COR-L47 (cell line): ENCODE results near the gene POTEE.
"Not testable (repeated sequence)": the region's sequence is repeated elsewhere in the genome, so short reads cannot be mapped to it uniquely, and the experiment has no call there.

ENCODE experiments used
- DNase-seq: peaks from one replicate; lab custom pipeline; 2025; lab: John Stamatoyannopoulos, UW

POTEE gene

DNA sequence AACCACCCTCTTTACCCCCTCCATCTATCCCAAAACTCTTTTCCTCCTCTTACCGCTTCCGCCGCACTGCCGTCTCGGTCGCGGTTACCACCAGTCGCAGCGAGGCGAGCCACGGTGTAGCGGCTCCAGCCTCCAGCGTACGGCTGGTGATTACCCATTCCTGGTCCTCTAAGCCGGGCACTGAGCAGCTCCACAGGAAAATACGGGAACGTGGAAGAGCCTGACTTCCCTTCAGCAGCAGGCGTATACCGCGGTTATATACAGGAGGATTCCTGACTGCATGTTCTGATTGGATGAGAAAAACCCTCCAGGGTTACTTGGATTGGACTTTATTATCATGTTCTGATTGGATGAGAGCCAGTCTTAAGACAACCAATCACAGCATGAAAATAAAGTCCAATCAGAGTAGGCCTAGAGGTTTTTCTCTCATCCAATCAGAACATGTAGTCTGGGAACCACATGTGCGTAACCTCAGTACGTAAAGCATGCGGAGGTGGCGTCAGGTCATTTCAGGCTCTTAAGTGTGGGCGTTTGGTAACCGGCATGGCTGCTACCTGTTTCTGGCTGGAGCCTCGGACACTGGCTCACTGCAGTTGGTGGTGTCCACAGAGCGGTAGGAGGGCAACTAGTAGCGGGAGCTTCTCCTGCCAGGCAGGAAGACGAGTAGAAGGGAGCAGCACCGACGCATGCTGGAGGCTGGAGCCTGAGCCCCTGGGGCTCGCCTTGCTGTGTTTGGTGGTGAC lies at the start of gene POTEE:
POTEE (plus strand) TSS at position 507 of the 743 bp plus-strand sequence. CDS start 8,867 bp downstream, outside the sequence.
- DNase-seq, result not testable (repeated sequence)

DNA sequence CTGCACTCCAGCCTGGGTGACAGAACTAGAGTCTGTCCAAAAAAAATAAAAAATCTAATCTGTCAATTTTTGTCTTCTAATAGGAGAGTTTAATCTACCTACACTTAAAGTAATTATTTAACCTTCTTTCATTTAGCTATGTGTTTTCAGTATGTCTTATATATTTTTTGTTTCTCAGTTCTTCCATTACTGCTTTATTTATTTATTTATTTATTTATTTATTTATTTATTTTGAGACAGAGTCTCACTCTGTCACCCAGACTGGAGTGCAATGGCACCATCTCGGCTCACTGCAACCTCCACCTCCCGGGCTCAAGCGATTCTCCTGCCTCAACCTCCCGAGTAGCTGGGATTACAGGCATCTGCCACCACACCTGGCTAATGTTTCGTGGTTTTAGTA lies 43.8 kb upstream of the POTEE start:
- not testable (repeated sequence) for DNase-seq

DNA sequence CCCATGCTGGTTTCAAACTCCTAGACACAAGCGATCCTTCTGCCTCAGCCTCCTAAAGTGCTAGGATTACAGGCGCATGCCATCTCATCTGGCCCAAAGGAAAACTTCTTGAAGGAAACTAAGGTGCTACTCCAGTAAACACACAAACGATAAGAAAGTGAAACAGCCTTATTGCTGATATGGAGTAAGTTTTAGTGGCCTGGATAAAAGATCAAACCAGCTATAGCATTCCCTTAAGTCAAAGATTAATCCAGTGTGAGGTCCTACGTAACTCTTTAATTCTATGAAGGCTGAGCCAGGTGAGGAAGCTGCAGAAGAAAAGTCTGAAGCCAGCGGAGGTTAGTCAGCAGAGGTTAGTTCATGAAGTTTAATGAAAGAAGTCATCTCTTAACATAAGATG lies 40.8 kb upstream of the POTEE start:
- DNase-seq, result no peak

DNA sequence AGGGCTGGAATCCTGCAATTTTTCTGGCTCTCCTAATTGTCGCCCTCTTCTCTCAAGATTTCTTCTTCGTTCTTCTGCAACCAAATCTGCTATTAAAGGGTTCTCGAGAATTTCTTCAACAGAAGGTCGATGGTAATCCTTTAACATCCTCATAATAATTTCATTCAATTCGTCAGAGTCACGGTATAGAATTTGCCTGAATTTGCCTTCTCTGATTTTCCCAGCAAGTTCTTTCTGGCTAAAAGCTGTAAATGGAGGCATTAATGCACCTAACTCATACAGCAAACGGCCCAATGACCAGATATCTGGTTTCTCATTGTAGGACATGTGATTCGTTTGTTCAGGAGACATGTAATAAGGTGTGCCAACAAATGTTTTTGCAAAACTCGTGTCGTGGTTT lies 31.3 kb upstream of the POTEE start:
- DNase-seq, result not testable (repeated sequence)

DNA sequence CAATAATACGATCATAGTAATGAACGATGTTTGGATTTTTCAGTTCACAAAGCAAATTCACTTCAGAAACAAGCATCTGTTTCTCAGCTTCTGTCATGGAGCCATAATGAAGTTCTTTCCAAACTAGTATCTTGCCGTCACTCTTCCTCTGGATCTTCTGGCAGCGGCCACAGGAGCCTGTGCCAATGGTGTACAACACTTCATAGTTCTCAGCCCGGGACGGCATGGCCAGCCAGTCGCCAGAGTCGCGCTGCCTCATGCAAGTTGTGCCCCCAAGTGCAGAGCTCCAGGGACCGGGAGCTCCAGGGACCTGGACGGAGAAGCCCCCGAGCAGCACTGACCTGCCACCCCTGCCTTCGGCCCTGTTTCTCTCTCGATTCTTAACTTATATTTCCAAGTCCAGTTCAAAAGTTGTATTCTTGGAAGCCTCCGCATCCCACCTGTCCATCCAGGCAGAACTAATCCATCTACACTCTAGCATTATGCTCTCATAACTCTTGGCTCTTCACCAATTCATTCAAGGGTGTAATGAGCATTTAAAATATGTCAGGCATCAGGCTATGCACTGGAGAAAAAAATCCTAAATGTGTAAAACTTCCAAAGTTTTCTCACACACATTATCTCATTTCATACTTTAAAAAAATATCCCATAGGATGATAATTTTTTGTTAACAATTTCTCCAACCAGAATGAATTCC lies 30.5 kb upstream of the POTEE start:
- not testable (repeated sequence) for DNase-seq

DNA sequence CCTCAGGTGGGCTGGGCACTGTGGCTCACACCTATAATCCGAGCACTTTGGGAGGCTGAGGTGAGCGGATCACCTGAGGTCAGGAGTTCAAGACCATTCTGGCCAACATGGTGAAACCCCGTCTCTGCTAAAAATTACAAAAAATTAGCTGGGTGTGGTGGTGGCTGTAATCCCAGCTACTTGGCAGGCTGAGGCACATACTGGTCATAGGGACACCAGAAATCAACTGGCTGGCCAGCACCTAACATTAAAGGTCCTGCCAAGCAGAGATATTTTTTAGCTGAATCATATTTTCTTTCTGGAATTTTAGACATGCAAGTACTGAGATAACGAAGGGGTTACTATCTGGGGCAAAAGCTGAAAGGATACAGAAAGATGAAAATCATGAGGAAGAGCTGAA lies 27.9 kb upstream of the POTEE start:
- not testable (repeated sequence) for DNase-seq

DNA sequence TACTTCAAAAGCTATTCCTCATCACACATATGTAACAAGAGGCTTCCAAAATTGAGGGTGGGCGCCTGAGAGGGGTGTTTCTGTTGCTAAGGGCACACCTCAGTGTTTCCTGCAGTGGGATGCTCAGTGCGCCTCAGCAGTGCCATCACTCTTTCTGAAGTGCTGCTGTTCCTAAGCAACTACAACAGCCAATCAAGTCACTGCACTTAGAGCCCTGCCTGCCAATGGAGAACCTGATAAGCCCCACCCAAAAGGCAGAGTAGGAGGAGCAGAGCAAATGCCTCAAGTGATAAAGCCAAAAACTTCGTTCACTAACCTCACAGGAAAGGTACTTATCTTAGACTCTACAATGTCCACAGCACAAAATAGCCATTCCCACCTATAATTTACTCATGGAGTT lies 15.9 kb upstream of the POTEE start:
- DNase-seq, result not testable (repeated sequence)

DNA sequence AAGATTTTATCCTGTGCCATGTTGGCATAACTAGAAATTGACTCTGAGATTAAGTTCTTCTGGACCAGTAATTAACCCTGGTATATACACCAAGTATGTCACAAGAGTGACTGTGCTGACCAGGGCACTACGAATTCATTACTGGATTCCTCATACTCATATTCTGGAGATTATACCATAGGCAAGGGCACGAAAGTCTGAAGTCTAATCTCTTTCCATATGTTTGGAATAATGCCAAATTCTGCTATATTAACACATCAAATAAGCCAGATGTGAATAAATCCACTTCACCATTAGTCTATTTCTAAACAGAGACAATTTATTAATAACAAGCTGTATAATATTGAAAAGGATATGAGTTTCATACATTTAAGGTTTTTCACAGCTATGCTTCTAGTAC lies 13.2 kb upstream of the POTEE start:
- DNase-seq, result not testable (repeated sequence)

DNA sequence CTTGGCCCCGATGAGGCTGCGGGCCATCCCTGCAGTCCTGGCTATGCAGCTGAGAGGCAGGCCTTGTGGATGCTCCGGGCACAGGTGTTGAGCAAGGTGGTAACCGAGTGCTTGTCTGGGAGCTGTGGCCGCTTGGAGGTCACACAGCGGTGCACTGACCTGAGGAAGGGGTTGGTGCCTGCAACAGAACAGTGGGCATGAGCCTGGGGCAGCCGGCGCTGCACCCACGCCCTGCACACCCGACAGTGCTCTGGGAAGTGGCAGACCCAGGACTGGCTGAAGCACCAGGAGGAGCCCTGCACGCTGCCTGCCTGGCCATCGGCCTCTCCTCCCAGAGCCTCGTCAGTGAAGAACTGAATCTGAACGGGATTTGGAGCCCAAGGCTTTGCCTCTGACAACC lies 8.2 kb upstream of the POTEE start:
- DNase-seq, result no peak

DNA sequence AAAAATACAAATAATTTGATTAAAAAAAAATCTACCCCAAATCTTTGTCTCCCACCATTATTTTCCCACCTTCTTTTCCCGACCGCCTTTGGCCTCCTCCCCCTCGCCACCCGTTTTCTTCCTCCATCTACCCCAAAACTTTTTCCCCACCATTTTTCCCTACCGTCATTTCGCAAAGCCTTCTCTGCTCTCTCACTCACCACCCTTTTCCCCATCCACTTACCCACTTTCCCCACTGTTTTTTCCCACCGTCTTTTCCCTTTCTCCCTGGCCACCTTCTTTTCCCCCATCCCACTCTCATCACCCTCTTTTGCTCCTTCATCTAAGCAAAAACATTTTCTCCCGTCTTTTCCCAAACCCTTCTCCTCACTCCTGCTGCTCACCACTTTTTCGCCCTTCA lies 1.5 kb upstream of the POTEE start:
- DNase-seq, result not testable (repeated sequence)

DNA sequence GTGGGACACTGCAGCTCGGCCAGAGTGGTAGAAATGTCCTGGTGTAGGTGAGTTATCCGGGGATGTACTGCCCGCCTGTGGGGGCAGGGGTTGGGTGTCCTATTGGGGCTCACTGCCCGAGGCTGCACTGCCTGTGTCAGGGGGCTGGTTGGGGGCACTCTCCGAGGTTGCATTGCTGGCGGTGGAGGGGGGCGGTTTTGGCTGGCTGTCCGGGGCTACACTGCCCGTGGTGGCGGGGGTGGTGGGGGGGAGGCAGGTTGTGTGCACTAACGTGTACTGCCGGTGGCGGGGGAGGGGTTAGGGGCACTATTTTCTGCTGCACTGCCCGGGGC lies 403 bp downstream of the POTEE start:
- DNase-seq, result not testable (repeated sequence)

DNA sequence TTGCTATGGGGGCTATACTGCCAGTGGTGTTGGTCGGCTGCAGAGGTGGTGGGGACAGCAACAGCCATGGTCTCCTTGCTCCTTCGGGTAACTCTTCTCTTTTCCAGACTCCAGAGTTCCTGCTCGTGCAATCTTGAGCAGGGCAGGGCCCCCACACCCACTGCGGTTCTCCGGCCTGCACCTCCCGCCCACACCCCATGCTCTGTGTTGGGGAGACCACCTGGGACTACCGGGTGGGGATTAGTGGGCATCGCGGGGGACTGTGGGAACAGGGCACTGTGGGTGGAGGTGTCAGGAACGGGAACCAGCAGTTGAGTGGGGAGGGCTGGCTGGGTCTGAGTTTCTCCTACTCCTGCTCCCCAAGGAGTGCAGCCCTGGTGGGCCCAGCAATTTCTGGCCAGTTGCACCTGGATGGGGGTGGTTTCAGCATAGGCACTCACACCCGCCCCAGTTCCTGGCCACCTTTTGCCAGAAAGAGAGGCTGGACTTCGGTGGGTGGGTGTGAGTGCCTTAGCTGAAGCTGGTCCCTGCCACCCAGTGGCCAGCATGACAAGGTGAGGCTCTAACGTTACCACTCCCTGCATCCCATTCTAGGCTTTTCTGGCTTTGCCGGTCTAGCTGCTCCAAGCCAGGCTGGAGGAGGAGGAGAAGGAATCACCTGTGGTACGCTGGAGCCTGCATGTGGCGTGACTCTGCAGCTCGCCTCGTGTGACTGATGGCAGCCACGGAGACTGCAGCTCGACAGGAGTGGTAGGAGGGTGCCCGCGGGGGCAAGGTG lies 1.3 kb downstream of the POTEE start:
- DNase-seq, result not testable (repeated sequence)

DNA sequence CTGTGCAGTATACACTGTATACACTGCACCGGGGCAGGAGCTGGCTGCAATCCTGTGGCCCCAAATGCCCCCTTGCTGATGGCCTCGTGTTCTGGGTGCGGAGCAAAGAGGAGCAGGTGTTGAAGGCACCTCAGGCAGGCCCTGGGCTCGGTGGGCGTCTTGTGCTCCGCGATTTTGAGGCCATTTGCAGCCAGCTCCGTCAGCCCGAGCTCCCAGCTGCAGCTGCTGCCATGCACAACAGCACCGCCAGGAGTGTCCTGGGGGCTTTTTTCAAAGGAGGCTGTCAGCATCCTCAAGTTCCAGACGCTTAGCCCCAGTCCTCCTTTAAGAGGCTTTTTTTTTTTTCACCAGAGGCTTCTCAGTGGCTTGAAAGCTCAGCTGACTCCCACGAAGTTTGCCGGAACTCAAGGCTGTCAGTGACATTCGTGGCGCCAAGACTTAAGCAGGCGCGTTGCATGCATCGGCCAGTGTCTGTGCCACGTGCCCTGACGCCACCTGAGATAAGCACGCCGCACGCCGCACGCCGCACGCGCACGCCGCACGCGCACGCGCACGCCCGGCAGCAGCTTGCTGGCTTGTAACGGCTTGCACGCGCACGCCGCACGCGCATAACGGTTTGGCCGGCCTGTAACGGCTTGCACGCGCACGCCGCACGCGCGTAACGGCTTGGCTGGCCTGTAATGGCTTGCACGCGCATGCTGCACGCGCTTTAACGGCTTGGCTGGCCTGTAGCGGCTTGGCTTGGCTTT lies 8.1 kb downstream of the POTEE start:
- not testable (repeated sequence) for DNase-seq

DNA sequence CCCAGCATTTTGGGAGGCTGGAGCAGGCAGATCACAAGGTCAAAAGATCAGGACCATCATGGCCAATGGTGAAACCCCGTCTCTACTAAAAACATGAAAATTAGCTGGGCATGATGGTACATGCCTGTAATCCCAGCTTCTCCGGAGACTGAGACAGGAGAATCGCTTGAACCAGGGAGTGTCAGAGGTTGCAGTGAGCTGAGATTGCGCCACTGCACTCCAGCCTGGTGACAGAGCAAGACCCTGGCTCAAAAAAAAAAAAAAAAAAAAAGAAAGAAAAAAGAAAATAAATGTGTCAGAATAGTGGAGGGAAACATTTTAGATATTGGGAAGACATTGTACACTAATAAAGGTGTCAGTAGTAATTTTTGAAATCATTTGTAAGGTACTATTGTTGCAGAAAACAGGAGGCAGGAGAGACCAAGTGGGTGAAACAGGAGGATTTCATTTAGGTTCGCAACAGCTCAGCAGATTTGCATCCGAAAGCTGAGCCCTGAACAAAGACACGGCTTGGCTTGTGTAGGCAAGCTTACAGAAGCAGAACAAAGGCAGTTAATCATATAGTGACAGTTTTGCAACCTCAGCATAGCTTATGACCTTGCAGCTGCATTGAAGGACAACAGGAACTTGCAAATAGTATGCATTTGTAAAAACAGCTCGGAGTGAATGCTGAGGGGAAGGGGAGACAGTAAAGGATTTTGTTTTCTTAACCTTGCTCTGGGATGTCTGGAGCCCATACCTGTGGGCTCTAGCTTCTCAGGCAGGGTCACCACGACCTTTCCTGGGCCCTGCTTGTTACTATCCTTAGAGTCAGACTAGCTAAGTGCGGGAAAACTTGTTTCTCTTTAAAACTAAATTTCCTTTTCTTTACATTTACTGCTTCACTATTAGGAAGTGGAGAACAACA lies 26.5 kb downstream of the POTEE start:
- not testable (repeated sequence) for DNase-seq
